BLaER1 (cell line): ENCODE data around the gene NATD1.

ENCODE experiments used
- H3K27ac ChIP-seq: shearing (Covaris generic); formaldehyde crosslinking; 2 replicates; pipeline ENCODE4 v1.8.1; 2022
- H3K27me3 ChIP-seq: shearing (Covaris generic); formaldehyde crosslinking; 2 replicates; pipeline ENCODE4 v1.8.1; 2022
- H3K36me3 ChIP-seq: shearing (Covaris generic); formaldehyde crosslinking; 2 replicates; pipeline ENCODE4 v1.8.1; 2022
- H3K4me1 ChIP-seq: shearing (Covaris generic); formaldehyde crosslinking; 2 replicates; pipeline ENCODE4 v1.8.1; 2022
- H3K4me2 ChIP-seq: shearing (Covaris generic); formaldehyde crosslinking; 2 replicates; pipeline ENCODE4 v1.8.1; 2022
- H3K4me3 ChIP-seq: shearing (Covaris generic); formaldehyde crosslinking; 2 replicates; pipeline ENCODE4 v1.8.1; 2022
- H3K9ac ChIP-seq: shearing (Covaris generic); formaldehyde crosslinking; 2 replicates; pipeline ENCODE4 v1.8.1; 2022
- H3K9me3 ChIP-seq: shearing (Covaris generic); formaldehyde crosslinking; 2 replicates; pipeline ENCODE4 v1.8.1; 2022
- H4K20me1 ChIP-seq: shearing (Covaris generic); formaldehyde crosslinking; 2 replicates; pipeline ENCODE4 v1.8.1; 2022
- Cebpa-rat ChIP-seq: shearing (Covaris generic); IDR thresholded peaks from 2 replicates; pipeline ENCODE4 v1.8.1; 2022

Gene NATD1

DNA sequence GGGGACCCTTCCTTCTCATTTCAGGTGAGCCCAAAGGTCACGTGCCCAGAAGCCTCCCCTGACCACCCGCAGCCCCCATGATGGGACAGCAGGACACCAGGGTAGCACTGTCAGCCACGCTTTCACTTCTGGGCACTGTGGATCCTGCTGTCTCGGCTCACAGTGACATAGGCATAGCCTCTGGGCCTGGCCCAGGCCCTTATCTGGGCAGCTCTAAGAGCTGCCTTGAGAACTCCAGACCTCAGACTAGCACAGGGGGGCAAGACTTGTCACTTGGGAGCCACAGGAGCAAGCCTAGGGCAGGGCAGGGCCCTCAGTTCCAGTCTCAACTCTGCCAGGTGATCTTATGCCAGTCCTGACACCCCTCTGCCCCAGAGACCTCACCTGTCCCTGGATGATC is 4.7 kb downstream of the NATD1 start:
- TF ChIP-seq Cebpa-rat = no peak
- Histone ChIP-seq H3K9me3 (no peaks in the 10 kb centered on the region), H3K4me3 (no peak overlapping the region), H3K27ac (no peak overlapping the region), H3K36me3 (no peaks in the 10 kb centered on the region), H4K20me1 (peaks cover 49% of the 10 kb centered on the region), H3K9ac (no peak overlapping the region), H3K4me2 (no peak overlapping the region), H3K27me3 (peaks cover 24% of the 10 kb centered on the region), H3K4me1 (peaks cover 52% of the 10 kb centered on the region)

DNA sequence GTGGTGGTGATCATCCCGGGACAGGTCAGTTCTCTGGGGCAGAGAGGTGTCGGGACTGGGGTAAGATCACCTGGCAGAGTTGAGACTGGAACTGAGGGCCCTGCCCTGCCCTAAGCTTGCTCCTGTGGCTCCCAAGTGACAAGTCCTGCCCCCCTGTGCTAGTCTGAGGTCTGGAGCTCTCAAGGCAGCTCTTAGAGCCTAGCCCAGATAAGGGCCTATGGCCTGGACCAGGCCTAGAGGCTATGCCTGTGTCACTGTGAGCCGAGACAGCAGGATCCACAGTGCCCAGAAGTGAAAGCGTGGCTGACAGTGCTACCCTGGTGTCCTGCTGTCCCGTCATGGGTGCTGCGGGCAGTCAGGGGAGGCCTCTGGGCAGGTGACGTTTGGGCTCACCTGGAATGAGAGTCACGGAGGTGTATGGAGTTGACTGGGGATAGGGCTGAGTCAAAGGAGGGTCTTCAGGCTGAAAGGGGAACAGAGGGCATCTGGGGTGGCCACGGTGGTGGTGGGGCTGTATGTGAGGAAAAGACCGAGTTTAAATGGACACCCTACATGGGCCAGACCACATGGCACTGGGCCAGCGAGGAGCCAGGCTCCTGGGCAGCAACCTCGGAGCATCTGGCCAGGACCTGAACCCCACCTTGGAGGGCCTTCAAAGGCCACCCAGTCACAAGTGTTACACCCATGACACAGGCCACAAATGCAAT is 5.5 kb downstream of the NATD1 start:
- Histone ChIP-seq H3K27me3 (peaks cover 20% of the 10 kb centered on the region), H3K4me2 (no peak overlapping the region), H3K9me3 (no peaks in the 10 kb centered on the region), H3K4me3 (no peak overlapping the region), H4K20me1 (peaks cover 55% of the 10 kb centered on the region), H3K27ac (no peak overlapping the region), H3K4me1 (peaks cover 59% of the 10 kb centered on the region), H3K9ac (no peak overlapping the region), H3K36me3 (no peaks in the 10 kb centered on the region)
- TF ChIP-seq Cebpa-rat = no peak

GRCh38 chr17:21246698-21247097 is 6.5 kb downstream of the NATD1 start:
- H3K36me3 ChIP-seq = no peaks in the 10 kb centered on the region
- H3K4me1 ChIP-seq = peaks cover 62% of the 10 kb centered on the region
- H4K20me1 ChIP-seq = peaks cover 55% of the 10 kb centered on the region
- H3K4me2 ChIP-seq = no peak overlapping the region
- H3K4me3 ChIP-seq = no peak overlapping the region
- no peak overlapping the region for H3K27ac ChIP-seq
- peaks cover 10% of the 10 kb centered on the region for H3K27me3 ChIP-seq
- no peaks in the 10 kb centered on the region for H3K9me3 ChIP-seq
- no peak for TF ChIP-seq Cebpa-rat
- no peak overlapping the region for H3K9ac ChIP-seq

GRCh38 chr17:21245639-21246084 is 7.5 kb downstream of the NATD1 start:
- TF ChIP-seq Cebpa-rat = no peak
- Histone ChIP-seq H3K9me3 (no peaks in the 10 kb centered on the region), H4K20me1 (peaks cover 48% of the 10 kb centered on the region), H3K36me3 (no peaks in the 10 kb centered on the region), H3K4me1 (peaks cover 65% of the 10 kb centered on the region), H3K27me3 (peaks cover 2% of the 10 kb centered on the region; the same call in 1 of the 2 replicates), H3K9ac (no peak overlapping the region), H3K4me2 (peak overlapping the region; percentile 1; the same call in 1 of the 2 replicates), H3K4me3 (no peak overlapping the region), H3K27ac (0 out of 2 replicates have a peak overlapping the region, but pooled peaks have one; percentile 22)

GRCh38 chr17:21243516-21244303 is 9.5 kb downstream of the NATD1 start:
- H3K27me3 ChIP-seq = no peaks in the 10 kb centered on the region
- H3K27ac ChIP-seq = no peak overlapping the region
- H3K9ac ChIP-seq = 0 out of 2 replicates have a peak overlapping the region, but pooled peaks have one; percentile 8
- H3K36me3 ChIP-seq = no peaks in the 10 kb centered on the region
- no peak for TF ChIP-seq Cebpa-rat
- no peaks in the 10 kb centered on the region for H3K9me3 ChIP-seq
- peak overlapping the region; percentile 71; the same call in 1 of the 2 replicates for H3K4me2 ChIP-seq
- H4K20me1 ChIP-seq = peaks cover 28% of the 10 kb centered on the region
- peaks cover 54% of the 10 kb centered on the region for H3K4me1 ChIP-seq
- H3K4me3 ChIP-seq = no peak overlapping the region

GRCh38 chr17:21242780-21243515 is 10.3 kb downstream of the NATD1 start:
- no peaks in the 10 kb centered on the region for H3K27me3 ChIP-seq
- no peak for TF ChIP-seq Cebpa-rat
- no peaks in the 10 kb centered on the region for H3K9me3 ChIP-seq
- peak overlapping the region; percentile 71 for H3K4me2 ChIP-seq
- peaks cover 54% of the 10 kb centered on the region for H3K4me1 ChIP-seq
- no peak overlapping the region for H3K4me3 ChIP-seq
- 0 out of 2 replicates have a peak overlapping the region, but pooled peaks have one; percentile 8 for H3K9ac ChIP-seq
- H4K20me1 ChIP-seq = peaks cover 28% of the 10 kb centered on the region
- H3K27ac ChIP-seq = no peak overlapping the region
- H3K36me3 ChIP-seq = no peaks in the 10 kb centered on the region

DNA sequence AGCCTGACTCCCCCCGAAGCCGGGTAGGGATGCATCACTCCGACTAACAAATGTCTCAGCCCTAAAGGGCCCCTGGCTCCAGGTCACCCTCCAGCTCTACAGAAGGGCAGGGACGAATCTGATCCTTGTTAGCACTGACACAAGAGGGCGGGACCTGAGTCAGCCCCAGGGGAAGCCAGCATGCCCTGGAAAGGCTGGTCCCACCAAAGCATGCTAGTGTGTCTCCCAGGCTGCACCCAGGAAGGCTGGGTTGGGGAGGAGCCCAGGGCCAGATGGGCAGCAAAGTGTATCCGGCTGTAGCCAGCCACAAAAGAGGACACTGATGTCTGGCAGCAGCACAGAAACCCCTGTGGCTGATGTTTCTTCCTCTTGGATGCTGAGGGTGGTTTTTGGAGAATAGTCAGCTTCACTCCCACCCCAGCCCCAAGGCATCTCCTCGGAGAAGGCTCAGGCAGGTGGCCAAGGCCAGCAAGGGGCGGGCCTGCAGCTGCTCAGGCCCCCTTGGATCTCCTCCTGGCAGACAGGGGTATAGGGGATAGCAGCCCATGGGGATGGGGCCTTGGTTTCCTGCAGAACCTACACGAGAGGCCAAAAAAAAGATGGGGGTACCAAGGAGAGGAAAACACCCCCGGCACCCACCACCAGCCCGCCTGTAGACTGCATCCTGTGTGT is 11.0 kb downstream of the NATD1 start:
- peaks cover 28% of the 10 kb centered on the region for H4K20me1 ChIP-seq
- peak overlapping the region; percentile 18; the same call in 1 of the 2 replicates for H3K27ac ChIP-seq
- H3K27me3 ChIP-seq = no peaks in the 10 kb centered on the region
- H3K4me1 ChIP-seq = peaks cover 54% of the 10 kb centered on the region
- peak overlapping the region; percentile 71 for H3K4me2 ChIP-seq
- H3K36me3 ChIP-seq = no peaks in the 10 kb centered on the region
- H3K4me3 ChIP-seq = no peak overlapping the region
- no peak for TF ChIP-seq Cebpa-rat
- H3K9ac ChIP-seq = peak overlapping the region; percentile 8; the same call in 1 of the 2 replicates
- no peaks in the 10 kb centered on the region for H3K9me3 ChIP-seq

DNA sequence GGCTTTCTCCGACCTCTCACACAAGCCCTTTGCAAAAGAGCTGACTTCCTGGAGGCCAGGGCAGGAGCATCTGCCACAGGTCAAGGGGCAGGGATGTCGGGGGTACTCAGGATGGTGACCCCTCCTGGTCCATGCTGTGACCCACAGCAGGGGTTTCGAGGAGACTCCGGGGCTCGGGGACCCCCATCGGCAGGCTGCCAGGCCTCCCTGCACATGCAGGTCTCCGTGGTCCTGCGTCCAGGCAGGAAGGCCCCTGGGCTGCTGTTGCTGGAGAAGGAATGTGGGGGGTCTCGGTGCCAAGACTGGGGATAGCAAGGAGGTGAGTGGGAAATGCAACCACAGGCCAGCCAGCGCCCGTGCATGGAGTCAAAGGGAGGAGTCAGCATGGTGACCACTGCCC is 11.6 kb downstream of the NATD1 start:
- no peak for TF ChIP-seq Cebpa-rat
- Histone ChIP-seq H3K36me3 (no peaks in the 10 kb centered on the region), H3K4me3 (no peak overlapping the region), H3K27ac (no peak overlapping the region), H3K27me3 (no peaks in the 10 kb centered on the region), H4K20me1 (peaks cover 28% of the 10 kb centered on the region), H3K4me1 (peaks cover 54% of the 10 kb centered on the region), H3K9ac (no peak overlapping the region; the same call in 1 of the 2 replicates), H3K9me3 (no peaks in the 10 kb centered on the region), H3K4me2 (peak overlapping the region; percentile 71)
